ENCODE results near the gene BAMBI.

DNA sequence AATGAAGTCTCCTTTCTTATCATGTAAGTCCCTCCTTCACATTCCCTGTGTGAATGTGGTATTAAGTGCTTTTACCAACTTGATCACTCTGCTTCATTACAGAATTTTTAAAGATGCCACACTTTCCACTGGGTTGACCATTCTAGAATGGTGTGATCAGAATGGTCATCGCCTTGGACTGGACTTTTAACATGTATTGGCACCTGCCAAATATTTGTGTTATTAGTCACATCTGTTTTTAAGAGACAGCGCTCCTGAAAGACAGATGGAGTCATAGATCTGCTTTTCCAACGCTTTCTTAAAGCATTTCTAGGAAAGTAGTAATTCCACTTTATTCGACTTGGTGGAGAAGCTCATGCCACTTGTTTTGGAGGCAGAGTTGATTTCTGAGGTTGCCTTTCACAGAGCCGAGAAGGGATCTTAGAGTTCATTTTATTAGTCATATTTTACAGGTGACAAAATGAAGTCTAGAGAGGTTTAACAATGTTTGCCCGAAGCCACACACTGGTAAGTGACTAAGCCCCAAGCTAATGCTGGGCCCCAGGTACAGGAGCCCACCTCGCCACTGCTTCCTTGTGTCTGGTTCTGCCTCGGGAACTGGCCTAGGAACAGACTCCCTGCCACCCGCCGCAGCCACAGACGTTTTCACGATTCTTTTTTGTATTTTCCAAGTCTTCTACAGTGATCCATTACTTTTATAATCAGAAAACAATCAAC is 10.4 kb upstream of the BAMBI start:
- TF ChIP-seq, protein P1, sequence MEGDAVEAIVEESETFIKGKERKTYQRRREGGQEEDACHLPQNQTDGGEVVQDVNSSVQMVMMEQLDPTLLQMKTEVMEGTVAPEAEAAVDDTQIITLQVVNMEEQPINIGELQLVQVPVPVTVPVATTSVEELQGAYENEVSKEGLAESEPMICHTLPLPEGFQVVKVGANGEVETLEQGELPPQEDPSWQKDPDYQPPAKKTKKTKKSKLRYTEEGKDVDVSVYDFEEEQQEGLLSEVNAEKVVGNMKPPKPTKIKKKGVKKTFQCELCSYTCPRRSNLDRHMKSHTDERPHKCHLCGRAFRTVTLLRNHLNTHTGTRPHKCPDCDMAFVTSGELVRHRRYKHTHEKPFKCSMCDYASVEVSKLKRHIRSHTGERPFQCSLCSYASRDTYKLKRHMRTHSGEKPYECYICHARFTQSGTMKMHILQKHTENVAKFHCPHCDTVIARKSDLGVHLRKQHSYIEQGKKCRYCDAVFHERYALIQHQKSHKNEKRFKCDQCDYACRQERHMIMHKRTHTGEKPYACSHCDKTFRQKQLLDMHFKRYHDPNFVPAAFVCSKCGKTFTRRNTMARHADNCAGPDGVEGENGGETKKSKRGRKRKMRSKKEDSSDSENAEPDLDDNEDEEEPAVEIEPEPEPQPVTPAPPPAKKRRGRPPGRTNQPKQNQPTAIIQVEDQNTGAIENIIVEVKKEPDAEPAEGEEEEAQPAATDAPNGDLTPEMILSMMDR (conservative IDR thresholded peaks at IDR 0.05; ENCODE audit: low read depth, low read length) = no peak
- no peak for TF ChIP-seq EZH2 (IDR thresholded peaks at IDR 0.05; ENCODE audit: borderline replicate concordance, low read depth, low read length, poor library complexity, severe bottlenecking)

All from A673 (cell line).